HG03025 (cell line): ENCODE data around the gene ASCC3.

Source experiments
- ATAC-seq: cut with Tn5 transposase; IDR thresholded peaks from one replicate; pipeline ENCODE4 v1.9.1; 2021; ENCODE audit warnings: mild to moderate bottlenecking, moderate library complexity; ENCODE audit not compliant: unreplicated experiment, low FRiP score

The ASCC3 gene

GRCh38 chr6:100613656-100614055 lies 267.5 kb downstream of the ASCC3 start:
- no peak for ATAC-seq

- ATAC-seq = no peak
Observed at GRCh38 chr6:100612094-100612493, 269.0 kb downstream of the ASCC3 start.

- no peak for ATAC-seq
Observed at GRCh38 chr6:100599088-100599770, 281.9 kb downstream of the ASCC3 start.

GRCh38 chr6:100595456-100595855 lies 285.7 kb downstream of the ASCC3 start:
- no peak for ATAC-seq

- no peak for ATAC-seq
Observed at GRCh38 chr6:100593522-100593921, 287.6 kb downstream of the ASCC3 start.

GRCh38 chr6:100592929-100593328 lies 288.2 kb downstream of the ASCC3 start:
- no peak for ATAC-seq

GRCh38 chr6:100577425-100577824 lies 303.7 kb downstream of the ASCC3 start:
- no peak for ATAC-seq

- ATAC-seq = no peak
Observed at GRCh38 chr6:100575921-100576320, 305.2 kb downstream of the ASCC3 start.

- ATAC-seq = no peak
Observed at GRCh38 chr6:100574836-100575235, 306.3 kb downstream of the ASCC3 start.

GRCh38 chr6:100573166-100573565 lies 308.0 kb downstream of the ASCC3 start:
- no peak for ATAC-seq

- no peak for ATAC-seq
Observed at GRCh38 chr6:100568255-100568654, 312.9 kb downstream of the ASCC3 start.

- no peak for ATAC-seq
Observed at GRCh38 chr6:100566563-100566962, 314.6 kb downstream of the ASCC3 start.

GRCh38 chr6:100565439-100566104 lies 315.6 kb downstream of the ASCC3 start:
- no peak for ATAC-seq

- ATAC-seq = no peak
Observed at GRCh38 chr6:100559859-100560258, 321.3 kb downstream of the ASCC3 start.

GRCh38 chr6:100554228-100554627 lies 326.9 kb downstream of the ASCC3 start:
- no peak for ATAC-seq

GRCh38 chr6:100553243-100553642 lies 327.9 kb downstream of the ASCC3 start:
- ATAC-seq = no peak

GRCh38 chr6:100549406-100550167 lies 331.5 kb downstream of the ASCC3 start:
- no peak for ATAC-seq

GRCh38 chr6:100538086-100538485 lies 343.0 kb downstream of the ASCC3 start:
- ATAC-seq = no peak

GRCh38 chr6:100518588-100518987 lies 362.5 kb downstream of the ASCC3 start:
- ATAC-seq = no peak

- no peak for ATAC-seq
Observed at GRCh38 chr6:100517633-100518032, 363.5 kb downstream of the ASCC3 start.

- ATAC-seq = no peak
Observed at GRCh38 chr6:100517106-100517505, 364.0 kb downstream of the ASCC3 start.
